ENCODE results near the gene SYNJ2.

DNA sequence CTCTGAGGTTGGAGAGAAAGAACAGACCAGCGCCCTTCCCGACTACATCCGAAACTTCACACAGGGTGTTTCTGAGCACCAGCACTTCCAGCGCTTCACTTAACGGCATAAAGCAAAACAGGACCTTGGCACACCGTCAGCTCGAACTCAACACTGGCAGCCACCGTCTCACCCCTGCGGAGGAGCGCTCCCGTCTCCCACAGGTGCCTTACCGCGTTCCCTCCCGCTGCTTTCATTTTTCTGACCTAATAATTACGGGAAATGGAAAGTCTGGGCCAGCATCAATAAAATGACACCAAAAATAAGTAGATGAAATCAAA lies 37.7 kb upstream of the SYNJ2 start:
- TF ChIP-seq, protein P1, sequence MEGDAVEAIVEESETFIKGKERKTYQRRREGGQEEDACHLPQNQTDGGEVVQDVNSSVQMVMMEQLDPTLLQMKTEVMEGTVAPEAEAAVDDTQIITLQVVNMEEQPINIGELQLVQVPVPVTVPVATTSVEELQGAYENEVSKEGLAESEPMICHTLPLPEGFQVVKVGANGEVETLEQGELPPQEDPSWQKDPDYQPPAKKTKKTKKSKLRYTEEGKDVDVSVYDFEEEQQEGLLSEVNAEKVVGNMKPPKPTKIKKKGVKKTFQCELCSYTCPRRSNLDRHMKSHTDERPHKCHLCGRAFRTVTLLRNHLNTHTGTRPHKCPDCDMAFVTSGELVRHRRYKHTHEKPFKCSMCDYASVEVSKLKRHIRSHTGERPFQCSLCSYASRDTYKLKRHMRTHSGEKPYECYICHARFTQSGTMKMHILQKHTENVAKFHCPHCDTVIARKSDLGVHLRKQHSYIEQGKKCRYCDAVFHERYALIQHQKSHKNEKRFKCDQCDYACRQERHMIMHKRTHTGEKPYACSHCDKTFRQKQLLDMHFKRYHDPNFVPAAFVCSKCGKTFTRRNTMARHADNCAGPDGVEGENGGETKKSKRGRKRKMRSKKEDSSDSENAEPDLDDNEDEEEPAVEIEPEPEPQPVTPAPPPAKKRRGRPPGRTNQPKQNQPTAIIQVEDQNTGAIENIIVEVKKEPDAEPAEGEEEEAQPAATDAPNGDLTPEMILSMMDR (conservative IDR thresholded peaks at IDR 0.05; ENCODE audit: low read depth in 2 of 2), result no peak
- no peak for TF ChIP-seq POLR2AphosphoS5 (IDR thresholded peaks at IDR 0.05; ENCODE audit: low read depth)

All from GM23338 (cell line).